ENCODE data around the gene MARCHF10.

The MARCHF10 gene

DNA sequence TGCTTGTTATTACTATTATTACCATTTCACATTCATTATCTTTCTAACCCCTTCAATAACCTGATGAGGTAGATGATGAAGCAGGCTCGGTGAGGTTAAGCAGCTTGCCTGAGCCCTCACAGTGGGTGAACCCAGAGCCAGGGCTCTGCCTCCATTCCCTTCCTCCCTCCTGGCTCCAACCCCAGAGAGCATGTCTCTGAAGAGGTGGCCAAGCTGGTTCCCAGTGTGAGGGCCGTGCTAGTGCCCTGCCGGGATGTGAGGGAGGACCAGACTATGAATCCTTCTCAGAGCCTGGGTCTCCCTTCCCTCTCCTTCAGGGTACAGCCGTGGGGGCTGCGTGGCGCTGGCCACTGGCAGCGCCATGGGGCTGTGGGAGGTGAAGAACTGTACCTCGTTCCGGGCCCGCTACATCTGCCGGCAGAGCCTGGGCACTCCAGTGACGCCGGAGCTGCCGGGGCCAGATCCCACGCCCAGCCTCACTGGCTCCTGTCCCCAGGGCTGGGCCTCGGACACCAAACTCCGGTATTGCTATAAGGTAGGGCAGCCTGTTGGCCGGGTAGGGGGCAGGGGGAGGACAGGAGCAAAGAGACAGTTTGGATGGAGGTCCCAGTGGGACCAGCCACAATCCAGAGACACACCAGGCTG lies 131.0 kb downstream of the MARCHF10 start:
- no peak for DNase-seq (ENCODE audit: low read depth)

DNA sequence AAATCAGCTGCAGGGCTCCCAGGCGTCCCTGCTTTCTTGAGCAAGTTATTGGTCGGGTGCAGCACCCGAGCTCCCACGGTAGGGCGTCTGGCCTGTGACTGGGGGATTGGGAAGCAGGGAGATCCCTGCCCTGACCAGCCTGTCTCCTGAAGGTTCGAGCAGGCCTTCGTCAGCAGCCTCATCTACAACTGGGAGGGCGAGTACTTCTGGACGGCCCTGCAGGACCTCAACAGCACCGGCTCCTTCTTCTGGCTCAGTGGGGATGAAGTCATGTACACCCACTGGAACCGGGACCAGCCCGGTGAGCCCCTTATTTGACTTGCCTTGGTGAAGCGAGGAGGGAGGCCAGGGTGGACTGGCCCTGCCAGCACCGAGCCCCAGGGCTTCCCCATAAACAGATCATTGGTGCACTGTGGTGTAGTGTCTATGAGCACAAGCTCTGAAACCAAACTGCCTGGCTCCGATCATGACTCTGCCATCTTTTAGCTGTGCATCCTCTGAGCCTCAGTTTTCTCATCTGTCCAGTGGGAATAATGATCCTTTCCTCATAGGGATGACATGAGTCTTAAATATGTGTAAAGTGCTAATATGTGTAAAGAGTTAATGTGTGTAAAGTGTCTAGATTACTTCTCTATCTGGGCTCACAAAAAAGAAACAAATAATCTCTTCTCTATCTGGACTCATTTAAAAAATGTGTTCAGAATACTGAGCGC lies 131.7 kb downstream of the MARCHF10 start:
- DNase-seq (ENCODE audit: low read depth) = no peak

DNA sequence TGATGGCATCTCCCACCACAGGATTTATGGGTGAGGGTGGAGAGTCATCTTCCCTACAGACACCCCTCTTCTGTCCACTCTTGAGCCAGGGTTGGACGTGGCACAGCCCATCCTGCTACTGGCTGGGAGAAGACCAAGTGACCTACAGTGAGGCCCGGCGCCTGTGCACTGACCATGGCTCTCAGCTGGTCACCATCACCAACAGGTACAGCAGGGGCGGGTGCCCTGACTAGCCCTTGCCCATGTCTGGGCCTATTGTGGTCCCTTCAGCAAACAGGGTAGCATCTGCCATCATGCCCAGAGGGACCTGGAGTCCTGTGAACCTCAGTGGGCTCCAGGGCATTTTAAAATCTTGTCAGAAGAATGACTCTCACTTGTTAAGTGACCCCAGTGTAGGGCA lies 132.4 kb downstream of the MARCHF10 start:
- DNase-seq (ENCODE audit: low read depth) = no peak

DNA sequence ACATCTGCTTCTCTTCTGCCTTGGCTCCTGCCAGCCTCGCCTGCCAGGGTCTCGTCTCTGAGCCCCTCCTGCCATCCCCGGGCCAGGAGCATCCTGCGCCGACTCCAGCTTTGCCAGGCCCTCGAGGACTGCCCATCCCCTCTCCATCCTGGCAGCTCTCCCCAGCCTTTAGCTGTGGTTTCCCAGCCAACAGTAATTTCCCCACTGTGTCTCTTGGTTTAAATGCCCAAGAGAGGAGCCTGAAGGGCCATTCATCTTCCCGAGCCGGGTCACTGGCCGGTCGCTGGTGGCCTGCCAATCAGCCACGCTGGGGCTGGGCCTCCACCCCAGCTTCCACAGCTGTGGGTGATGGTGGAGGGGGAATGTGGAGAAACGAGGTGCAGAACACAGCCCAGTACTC lies 132.9 kb downstream of the MARCHF10 start:
- no peak for DNase-seq (ENCODE audit: low read depth)

DNA sequence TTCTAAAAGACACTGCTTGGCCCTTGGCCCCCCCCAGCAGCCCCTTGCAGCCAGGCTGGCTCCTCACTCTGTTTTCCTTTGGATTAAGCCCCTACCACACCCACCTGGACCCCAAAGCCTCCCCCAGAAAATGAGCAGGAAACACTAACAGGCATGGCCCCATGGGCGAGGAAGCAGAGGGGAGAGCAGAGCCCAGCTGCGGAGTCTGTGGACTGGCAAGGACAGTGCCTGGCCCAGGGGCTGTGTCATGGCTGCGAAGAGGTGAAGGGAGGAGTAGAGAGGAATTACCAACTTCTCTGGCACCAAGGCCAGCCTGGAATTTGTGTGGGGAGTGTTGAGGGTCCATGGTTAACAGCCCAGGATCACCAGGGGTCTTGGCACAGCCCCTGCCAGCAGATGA lies 133.3 kb downstream of the MARCHF10 start:
- DNase-seq (ENCODE audit: low read depth) = no peak

DNA sequence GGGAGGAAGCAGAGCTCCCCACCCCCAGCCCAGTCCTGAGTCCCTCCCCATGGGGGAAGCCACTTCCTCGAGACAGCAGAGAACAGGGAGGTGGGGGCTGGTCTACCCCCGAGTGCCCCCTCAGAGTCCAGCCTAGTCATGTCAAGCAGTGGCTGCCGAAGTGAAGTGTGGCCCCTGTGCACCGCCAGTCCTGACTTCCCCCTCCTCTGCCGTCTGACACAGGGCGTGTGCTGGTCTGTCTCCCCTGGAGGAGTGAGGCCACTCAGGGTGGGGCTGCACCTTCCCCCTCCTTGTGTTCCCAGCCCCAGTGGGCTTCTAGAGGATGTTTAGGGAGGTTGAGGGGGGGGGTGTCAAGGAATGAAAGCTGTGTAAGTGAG lies 133.8 kb downstream of the MARCHF10 start:
- no peak for DNase-seq (ENCODE audit: low read depth)

DNA sequence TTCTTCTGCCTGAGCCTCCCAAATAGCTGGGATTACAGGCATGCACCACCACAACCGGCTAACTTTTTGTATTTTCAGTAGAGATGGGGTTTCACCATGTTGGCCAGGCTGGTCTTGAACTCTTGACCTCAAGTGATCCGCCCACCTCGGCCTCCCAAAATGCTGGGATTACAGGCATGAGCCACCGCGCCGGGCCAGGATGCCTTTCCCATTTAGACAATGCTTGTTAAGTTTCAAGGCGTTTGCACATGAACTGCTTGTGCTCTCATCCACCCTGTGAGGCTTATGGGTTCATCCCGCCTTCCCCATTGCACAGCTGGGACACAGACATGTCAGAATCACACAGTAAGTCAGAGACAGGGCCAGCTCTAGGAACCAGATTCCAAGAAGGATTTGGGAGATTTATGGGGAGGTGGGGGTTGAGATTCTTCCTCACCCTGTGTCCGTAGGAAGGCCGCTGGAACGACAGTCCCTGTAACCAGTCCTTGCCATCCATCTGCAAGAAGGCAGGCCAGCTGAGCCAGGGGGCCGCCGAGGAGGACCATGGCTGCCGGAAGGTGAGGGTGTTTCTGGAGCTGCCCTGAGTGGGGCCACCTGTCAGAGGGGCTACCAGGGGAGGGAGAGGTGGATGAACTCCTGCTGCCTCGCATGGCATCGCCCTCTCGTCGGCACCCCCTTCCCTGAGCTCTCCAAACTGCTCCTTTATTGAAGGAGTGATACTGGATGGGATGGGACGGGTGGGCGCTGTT lies 134.3 kb downstream of the MARCHF10 start:
- no peak for DNase-seq (ENCODE audit: low read depth)

DNA sequence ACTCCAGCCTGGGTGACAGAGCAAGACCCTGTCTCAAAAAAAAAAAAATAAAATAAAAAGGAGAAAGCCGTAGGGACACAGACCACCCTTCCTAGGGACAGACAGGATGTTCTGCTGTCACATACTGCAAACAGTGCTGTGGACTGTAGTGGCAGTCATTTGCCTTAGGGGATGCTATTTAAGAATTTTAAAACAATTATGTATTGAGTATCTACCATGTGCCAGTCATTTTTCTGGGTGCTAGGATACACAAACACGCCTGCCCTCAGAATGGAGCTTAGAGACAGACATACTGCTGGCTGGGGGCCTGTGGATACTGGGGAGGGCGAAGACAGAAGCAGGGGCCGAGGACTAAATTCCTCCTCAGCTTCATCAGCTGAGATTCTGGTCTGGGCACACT lies 135.2 kb downstream of the MARCHF10 start:
- DNase-seq (ENCODE audit: low read depth) = no peak

DNA sequence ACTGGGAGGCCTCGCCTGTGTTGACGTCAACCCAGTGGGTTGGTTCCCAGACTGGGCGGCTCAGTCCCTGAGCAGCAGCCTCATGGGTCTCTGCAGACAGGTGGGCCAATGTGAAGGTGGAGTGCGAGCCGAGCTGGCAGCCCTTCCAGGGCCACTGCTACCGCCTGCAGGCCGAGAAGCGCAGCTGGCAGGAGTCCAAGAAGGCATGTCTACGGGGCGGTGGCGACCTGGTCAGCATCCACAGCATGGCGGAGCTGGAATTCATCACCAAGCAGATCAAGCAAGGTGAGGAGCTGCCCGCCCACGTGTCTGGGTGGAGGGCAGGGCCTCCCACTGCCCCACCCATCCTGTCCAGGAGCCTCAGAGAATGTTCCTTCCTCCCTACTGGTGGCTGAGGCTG lies 136.6 kb downstream of the MARCHF10 start:
- DNase-seq (ENCODE audit: low read depth) = no peak

DNA sequence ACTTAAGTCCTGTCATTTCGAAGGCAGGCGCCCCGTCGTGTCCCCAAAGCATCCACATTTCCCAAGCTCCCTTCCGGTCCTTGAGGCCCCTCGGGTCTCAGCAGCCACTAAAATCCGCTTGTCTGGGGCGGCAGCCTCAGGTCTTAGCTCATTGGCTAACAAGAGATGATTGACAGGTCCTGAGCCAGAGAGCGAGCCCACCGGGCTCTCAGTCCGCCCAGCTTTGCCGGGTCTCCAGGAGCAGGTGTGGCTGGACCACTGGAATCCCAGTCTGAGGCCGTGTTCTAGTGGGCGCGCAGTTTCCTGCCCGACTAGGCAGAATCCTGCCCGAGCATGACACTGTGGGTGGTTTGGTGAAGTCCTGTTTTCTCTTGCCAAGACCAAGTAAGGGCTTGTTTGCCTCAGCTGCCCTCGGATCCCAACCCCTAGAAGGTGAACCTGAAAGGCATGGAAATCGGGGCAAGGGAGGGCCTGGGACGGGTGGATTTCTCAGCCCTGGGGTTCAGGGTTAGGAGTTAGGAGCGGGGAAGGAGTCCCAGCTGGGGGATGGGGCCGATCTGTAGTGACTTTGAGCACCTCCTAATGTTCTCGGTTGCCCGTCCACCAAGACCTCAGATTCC lies 137.8 kb downstream of the MARCHF10 start:
- DNase-seq (ENCODE audit: low read depth) = no peak

DNA sequence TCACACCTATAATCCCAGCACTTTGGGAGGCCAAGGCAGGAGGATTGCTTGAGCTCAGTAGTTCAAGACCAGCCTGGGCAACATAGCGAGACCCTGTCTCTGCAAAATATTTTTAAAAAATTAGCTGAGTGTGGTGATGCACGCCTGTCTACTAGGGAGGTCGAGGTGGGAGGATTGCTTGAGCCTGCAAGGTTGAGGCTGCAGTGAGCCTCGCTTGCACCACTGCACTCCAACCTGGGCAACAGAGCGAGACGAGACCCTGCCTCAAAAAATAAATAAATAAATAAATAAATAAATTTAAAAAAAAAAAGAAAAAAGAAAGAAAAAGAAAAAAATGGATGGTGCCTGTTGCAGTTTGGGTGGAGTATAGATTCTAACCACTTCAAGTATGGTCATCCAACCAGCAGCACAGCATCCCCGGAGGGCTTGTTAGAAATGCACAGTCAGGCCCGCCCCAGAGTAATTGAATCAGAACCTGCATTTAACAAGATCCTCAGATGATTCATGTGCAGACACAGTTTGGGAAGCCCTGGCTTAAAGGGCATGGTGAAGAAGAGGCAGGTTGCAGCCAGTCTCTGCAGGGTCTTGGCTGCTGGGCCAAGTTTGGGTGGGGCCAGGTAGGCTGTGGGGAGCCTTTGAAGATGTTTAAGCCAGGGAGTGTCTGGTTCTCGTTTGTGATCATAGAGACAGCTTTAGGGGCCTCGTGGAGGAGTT lies 139.9 kb downstream of the MARCHF10 start:
- DNase-seq (ENCODE audit: low read depth) = no peak

DNA sequence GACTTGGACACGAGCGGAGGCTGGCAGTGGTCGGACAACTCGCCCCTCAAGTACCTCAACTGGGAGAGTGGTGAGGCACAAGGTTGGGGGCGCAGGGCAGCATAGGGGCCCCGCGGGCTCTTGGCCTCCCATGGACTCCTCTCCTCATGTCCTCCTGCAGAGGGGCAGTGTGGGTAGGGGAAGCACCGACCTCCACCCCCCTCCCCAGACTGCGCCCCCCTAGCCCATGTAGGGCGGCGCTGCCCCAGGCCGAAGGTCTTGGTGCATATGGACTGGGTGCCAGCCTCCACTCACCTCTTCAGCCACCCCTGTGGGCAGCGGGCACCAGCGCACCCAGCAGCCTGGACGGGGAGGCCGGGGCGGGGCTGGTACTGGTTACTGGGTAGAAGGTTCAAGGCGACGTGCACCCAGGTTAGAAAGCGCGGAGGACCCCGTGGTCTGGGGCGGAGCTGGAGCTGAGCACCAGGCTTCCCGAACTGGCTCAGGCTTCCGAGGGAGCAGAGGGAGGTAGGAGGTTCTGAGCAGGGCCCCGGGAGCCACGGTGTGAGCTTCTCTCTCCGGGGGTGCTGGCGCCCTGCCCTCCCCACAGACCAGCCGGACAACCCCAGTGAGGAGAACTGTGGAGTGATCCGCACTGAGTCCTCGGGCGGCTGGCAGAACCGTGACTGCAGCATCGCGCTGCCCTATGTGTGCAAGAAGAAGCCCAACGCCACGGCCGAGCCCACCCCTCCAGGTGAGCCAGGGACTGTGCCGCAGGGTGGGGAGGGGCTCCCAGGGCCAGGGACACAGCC lies 141.1 kb downstream of the MARCHF10 start:
- DNase-seq (ENCODE audit: low read depth) = no peak

DNA sequence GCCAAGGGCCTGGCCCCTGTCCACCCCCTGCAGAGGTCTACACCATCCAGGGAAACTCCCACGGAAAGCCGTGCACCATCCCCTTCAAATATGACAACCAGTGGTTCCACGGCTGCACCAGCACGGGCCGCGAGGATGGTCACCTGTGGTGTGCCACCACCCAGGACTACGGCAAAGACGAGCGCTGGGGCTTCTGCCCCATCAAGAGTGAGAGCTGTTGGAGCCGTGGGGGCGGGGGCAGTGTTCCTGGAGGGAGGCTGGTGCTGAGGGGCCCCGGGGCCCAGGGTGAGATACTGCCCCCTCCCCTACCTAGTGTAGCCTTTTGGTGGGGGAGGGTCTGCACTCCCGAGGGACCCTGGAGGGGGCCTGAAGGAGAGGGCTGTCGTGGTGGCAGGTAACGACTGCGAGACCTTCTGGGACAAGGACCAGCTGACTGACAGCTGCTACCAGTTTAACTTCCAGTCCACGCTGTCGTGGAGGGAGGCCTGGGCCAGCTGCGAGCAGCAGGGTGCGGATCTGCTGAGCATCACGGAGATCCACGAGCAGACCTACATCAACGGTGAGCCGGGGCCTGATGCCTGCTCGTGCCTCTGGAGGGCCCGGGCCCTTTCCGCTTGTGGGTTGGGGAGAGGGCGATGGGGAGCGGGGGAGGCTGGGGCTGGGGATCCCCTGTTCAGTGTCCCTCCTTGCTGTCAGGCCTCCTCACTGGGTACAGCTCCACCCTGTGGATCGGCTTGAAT lies 141.9 kb downstream of the MARCHF10 start:
- DNase-seq (ENCODE audit: low read depth) = no peak

DNA sequence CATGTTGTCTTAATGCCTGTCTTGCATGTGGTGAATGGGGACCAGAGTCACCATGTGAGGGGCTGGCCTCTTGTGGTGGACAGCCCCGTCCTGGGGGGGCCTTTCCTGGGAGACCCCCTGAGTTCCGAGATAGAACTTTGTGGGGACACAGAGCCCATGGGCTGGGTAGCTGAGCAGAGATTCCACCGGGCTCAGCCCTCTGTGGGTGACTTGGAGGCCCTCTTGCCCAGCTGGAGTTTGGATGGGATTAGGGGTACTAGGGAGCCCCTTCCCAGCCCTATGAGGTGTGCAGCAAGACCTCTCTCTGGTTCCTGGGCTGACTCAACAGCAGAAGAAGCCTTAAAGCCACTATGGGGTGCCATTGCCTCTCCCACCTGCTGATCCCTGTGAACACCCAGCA lies 142.5 kb downstream of the MARCHF10 start:
- no peak for DNase-seq (ENCODE audit: low read depth)

DNA sequence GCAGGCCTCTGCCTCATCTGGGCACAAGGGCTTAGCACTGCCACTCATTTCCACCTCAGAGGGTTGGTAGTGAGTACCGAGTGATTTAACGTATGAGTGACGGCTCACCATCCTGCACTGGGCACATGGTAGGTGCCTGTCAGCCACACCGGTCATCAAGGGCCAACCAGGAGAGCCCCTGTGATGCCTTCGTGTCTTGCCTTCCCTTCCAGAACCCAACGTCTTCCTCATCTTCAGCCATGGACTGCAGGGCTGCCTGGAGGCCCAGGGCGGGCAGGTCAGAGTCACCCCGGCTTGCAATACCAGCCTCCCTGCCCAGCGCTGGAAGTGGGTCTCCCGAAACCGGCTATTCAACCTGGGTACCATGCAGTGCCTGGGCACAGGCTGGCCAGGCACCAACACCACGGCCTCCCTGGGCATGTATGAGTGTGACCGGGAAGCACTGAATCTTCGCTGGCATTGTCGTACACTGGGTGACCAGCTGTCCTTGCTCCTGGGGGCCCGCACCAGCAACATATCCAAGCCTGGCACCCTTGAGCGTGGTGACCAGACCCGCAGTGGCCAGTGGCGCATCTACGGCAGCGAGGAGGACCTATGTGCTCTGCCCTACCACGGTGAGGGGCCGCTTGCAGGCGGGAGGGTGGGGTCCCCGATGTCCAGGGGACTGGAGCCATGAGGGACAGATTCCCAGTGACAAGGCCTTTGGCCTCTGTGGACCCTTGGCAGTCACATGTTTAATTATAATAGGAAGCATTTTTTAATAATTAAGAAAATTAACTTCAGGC lies 143.6 kb downstream of the MARCHF10 start:
- no peak for DNase-seq (ENCODE audit: low read depth)

DNA sequence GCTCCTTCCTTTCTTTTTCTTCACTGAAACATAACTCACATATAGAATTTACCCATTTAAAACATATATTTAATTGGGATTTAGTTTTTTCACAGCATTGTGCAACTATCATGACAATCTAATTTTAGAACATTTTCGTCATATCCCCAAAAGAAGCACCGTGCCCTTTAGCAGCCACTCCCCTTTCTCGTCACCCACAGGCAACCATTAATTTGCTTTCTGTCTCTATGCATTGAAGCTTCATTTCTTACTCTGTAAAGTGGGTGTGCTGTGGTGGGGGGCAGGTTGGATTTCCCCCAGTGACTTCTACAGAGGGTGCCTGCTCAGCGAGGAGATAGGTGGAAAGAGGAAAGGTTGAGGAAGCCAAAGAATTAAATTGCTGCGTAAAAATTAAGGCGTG lies 144.8 kb downstream of the MARCHF10 start:
- no peak for DNase-seq (ENCODE audit: low read depth)

DNA sequence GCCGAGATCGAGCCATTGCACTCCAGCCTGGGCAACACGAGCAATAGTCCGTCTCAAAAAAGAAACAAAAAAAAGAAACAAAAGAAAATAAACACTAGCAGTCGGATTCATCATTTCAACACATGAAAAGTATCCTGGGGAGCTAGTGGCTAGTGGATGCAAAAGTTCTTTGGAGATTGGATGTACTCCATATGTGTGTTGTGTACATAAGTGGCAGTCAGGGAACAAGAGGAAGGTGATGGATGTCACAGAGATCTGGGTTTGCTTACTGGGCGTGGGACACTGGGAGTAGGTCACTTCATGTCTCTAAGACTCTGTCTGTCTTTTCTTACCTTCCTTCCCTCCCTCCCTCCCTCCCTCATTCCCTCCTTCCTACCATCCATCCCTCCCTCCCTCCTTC lies 145.3 kb downstream of the MARCHF10 start:
- DNase-seq (ENCODE audit: low read depth) = no peak

DNA sequence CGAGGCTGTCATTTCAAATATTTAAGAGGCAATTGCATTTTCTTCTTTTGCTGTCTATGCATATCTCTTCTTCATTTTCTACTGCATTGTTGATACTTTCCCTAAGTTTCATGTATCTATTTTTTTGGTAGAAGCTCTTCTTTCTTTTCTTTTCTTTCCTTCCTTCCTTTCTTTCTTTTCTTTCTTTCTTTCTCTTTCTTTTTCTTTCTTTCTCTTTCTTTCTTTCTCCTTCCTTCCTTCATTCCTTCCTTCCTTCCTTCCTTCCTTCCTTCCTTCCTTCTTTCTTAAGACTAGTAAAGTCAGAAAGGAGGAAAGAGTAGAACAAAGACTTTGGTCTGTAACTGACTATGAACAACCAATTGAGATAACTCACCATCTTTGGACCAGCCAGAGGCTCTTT lies 146.8 kb downstream of the MARCHF10 start:
- no peak for DNase-seq (ENCODE audit: low read depth)

DNA sequence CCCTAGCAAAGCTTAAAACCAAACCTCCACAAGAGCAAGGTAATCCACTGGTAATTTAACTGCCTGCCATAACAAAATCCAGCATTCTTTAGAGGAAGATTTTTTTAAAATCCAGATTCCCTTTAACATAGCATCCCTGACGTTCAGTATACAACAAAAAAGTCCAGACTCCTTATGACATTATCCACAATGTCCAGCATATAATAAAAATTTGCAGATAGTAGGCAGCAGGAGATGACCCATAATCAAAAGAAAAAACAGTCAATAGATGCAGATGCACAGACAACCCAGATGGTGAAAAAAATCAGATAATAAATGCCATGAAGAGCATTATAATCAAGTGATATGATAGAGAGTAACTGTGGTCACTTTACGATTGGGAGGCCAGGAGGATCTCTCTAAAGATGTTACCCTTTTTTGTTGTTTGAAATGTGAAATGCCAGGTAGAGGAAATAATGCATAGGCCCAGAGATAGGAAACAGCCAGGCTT lies 147.4 kb downstream of the MARCHF10 start:
- DNase-seq (ENCODE audit: low read depth) = no peak

All from stimulated activated CD8-positive, alpha-beta memory T cell treated with anti-CD3 and anti-CD28 coated beads, Interleukin-12 subunit alpha, Interleukin-12 subunit beta, amount 100 ng/mL, for 4 hours (primary cell).